ENCODE results near the gene MYO6.
"Not testable (repeated sequence)": the region's sequence is repeated elsewhere in the genome, so short reads cannot be mapped to it uniquely, and the experiment has no call there.

MYO6 gene

GRCh38 chr6:75748743-75749538 is at the start of gene MYO6:
Gene MYO6, plus strand, starts transcription at chr6:75749239. Its CDS starts 68,309 bp downstream, at chr6:75817548.
- peak; percentile 26 for DNase-seq (ENCODE audit: low read depth)

GRCh38 chr6:75708334-75708733 is 40.7 kb upstream of the MYO6 start:
- not testable (repeated sequence) for DNase-seq (ENCODE audit: low read depth)

- DNase-seq (ENCODE audit: low read depth) = no peak
These were observed 37.9 kb upstream of the MYO6 start for GRCh38 chr6:75711173-75711572.

GRCh38 chr6:75719133-75719532 is 29.9 kb upstream of the MYO6 start:
- DNase-seq (ENCODE audit: low read depth) = no peak

- no peak for DNase-seq (ENCODE audit: low read depth)
These were observed 25.7 kb upstream of the MYO6 start for GRCh38 chr6:75723382-75723781.

- DNase-seq (ENCODE audit: low read depth) = no peak
These were observed 21.8 kb upstream of the MYO6 start for GRCh38 chr6:75727206-75727605.

GRCh38 chr6:75731029-75731428 is 18.0 kb upstream of the MYO6 start:
- DNase-seq (ENCODE audit: low read depth) = not testable (repeated sequence)

GRCh38 chr6:75735491-75736186 is 13.4 kb upstream of the MYO6 start:
- no peak for DNase-seq (ENCODE audit: low read depth)

- no peak for DNase-seq (ENCODE audit: low read depth)
These were observed 5.1 kb upstream of the MYO6 start for GRCh38 chr6:75743971-75744370.

- no peak for DNase-seq (ENCODE audit: low read depth)
These were observed 3.6 kb upstream of the MYO6 start for GRCh38 chr6:75745404-75745803.

GRCh38 chr6:75746221-75746620 is 2.8 kb upstream of the MYO6 start:
- no peak for DNase-seq (ENCODE audit: low read depth)

GRCh38 chr6:75747152-75747992 is 1.7 kb upstream of the MYO6 start:
- no peak for DNase-seq (ENCODE audit: low read depth)

- DNase-seq (ENCODE audit: low read depth) = no peak
These were observed 866 bp upstream of the MYO6 start for GRCh38 chr6:75748003-75748742.

- no peak for DNase-seq (ENCODE audit: low read depth)
These were observed 2.4 kb downstream of the MYO6 start for GRCh38 chr6:75751443-75751842.

- no peak for DNase-seq (ENCODE audit: low read depth)
These were observed 3.3 kb downstream of the MYO6 start for GRCh38 chr6:75752365-75752764.

- DNase-seq (ENCODE audit: low read depth) = no peak
These were observed 6.7 kb downstream of the MYO6 start for GRCh38 chr6:75755704-75756103.

GRCh38 chr6:75757295-75757694 is 8.3 kb downstream of the MYO6 start:
- DNase-seq (ENCODE audit: low read depth) = no peak

GRCh38 chr6:75758061-75758460 is 9.0 kb downstream of the MYO6 start:
- no peak for DNase-seq (ENCODE audit: low read depth)

- no peak for DNase-seq (ENCODE audit: low read depth)
These were observed 10.2 kb downstream of the MYO6 start for GRCh38 chr6:75759207-75759606.

GRCh38 chr6:75760320-75760719 is 11.3 kb downstream of the MYO6 start:
- DNase-seq (ENCODE audit: low read depth) = no peak

GRCh38 chr6:75761489-75761888 is 12.4 kb downstream of the MYO6 start:
- DNase-seq (ENCODE audit: low read depth) = no peak

- DNase-seq (ENCODE audit: low read depth) = no peak
These were observed 13.0 kb downstream of the MYO6 start for GRCh38 chr6:75762063-75762462.

Data from activated T-helper 9 cell treated with anti-CD3 and anti-CD28 coated beads, Interleukin-2, amount 50 U/mL, for 16 hours (primary cell).